ENCODE measurements around the gene DNAH5. TPM values are rescaled to one million over a fixed set of nuclear protein-coding genes. Genes with fewer than 3 reads are reported as not detected.

DNAH5 gene
- total RNA-seq, 1 donor from 2014 or later = not detected

- Mint-ChIP-seq H3K4me3 (ENCODE audit: low read depth) (no peak overlapping the region), H3K4me1 (ENCODE audit: low read depth) (no peaks in the 10 kb centered on the region), H3K9me3 (peaks cover 24% of the 10 kb centered on the region), H3K27me3 (ENCODE audit: low read depth) (no peaks in the 10 kb centered on the region), H3K36me3 (ENCODE audit: low read depth) (no peaks in the 10 kb centered on the region), H3K27ac (no peak overlapping the region)
- intact Hi-C loops (cut with micrococcal nuclease) = no loop called here
- DNase-seq (ENCODE audit: low spot score) = no peak
These were observed 213.3 kb downstream of the DNAH5 start for GRCh38 chr5:13731121-13731628.

GRCh38 chr5:13708906-13709305 lies 235.6 kb downstream of the DNAH5 start:
- peaks cover 36% of the 10 kb centered on the region for H3K9me3 Mint-ChIP-seq
- DNase-seq (ENCODE audit: low spot score) = no peak
- no peak overlapping the region for H3K27ac Mint-ChIP-seq
- no peaks in the 10 kb centered on the region for H3K36me3 Mint-ChIP-seq (ENCODE audit: low read depth)
- intact Hi-C loops (cut with micrococcal nuclease) = no loop called here
- H3K4me1 Mint-ChIP-seq (ENCODE audit: low read depth) = no peaks in the 10 kb centered on the region
- H3K4me3 Mint-ChIP-seq (ENCODE audit: low read depth) = no peak overlapping the region
- H3K27me3 Mint-ChIP-seq (ENCODE audit: low read depth) = no peaks in the 10 kb centered on the region

- DNase-seq (ENCODE audit: low spot score) = no peak
- no peak overlapping the region for H3K4me3 Mint-ChIP-seq (ENCODE audit: low read depth)
- no peaks in the 10 kb centered on the region for H3K36me3 Mint-ChIP-seq (ENCODE audit: low read depth)
- no peaks in the 10 kb centered on the region for H3K4me1 Mint-ChIP-seq (ENCODE audit: low read depth)
- no peaks in the 10 kb centered on the region for H3K27me3 Mint-ChIP-seq (ENCODE audit: low read depth)
- H3K27ac Mint-ChIP-seq = no peak overlapping the region
- H3K9me3 Mint-ChIP-seq = peaks cover 38% of the 10 kb centered on the region
- intact Hi-C loops (cut with micrococcal nuclease) = no loop called here
These were observed 236.1 kb downstream of the DNAH5 start for GRCh38 chr5:13708432-13708831.

DNA sequence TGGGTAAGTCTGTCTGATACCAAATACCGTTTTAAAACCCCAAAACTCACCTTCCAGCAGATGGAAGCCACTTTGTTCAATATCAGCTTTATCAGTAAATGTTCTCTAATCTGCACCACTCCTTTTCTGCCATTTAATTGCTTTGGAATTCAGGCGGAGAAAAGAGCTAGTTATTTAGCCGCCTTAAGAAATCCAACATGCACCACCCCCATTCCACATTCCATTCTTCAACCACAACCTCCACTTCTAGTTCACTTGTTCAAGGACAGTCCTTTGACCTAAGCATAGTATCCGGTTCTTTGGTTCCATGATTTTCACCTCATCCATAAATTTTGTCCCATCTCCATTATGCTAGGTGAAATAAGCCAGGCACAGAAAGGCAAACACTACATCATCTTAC lies 240.1 kb downstream of the DNAH5 start:
- no peak for DNase-seq (ENCODE audit: low spot score)
- no peak overlapping the region for H3K27ac Mint-ChIP-seq
- intact Hi-C loops (cut with micrococcal nuclease) = no loop called here
- H3K27me3 Mint-ChIP-seq (ENCODE audit: low read depth) = no peaks in the 10 kb centered on the region
- H3K9me3 Mint-ChIP-seq = peaks cover 25% of the 10 kb centered on the region
- H3K4me1 Mint-ChIP-seq (ENCODE audit: low read depth) = no peaks in the 10 kb centered on the region
- no peak overlapping the region for H3K4me3 Mint-ChIP-seq (ENCODE audit: low read depth)
- no peaks in the 10 kb centered on the region for H3K36me3 Mint-ChIP-seq (ENCODE audit: low read depth)

GRCh38 chr5:13700626-13701025 lies 243.9 kb downstream of the DNAH5 start:
- no peaks in the 10 kb centered on the region for H3K4me1 Mint-ChIP-seq (ENCODE audit: low read depth)
- intact Hi-C loops (cut with micrococcal nuclease) = no loop called here
- no peaks in the 10 kb centered on the region for H3K27me3 Mint-ChIP-seq (ENCODE audit: low read depth)
- H3K9me3 Mint-ChIP-seq = peaks cover 25% of the 10 kb centered on the region
- H3K36me3 Mint-ChIP-seq (ENCODE audit: low read depth) = no peaks in the 10 kb centered on the region
- H3K27ac Mint-ChIP-seq = no peak overlapping the region
- DNase-seq (ENCODE audit: low spot score) = no peak
- no peak overlapping the region for H3K4me3 Mint-ChIP-seq (ENCODE audit: low read depth)

- intact Hi-C loops (cut with micrococcal nuclease) = no loop called here
- DNase-seq (ENCODE audit: low spot score) = no peak
- Mint-ChIP-seq H3K9me3 (peaks cover 15% of the 10 kb centered on the region), H3K4me1 (ENCODE audit: low read depth) (no peaks in the 10 kb centered on the region), H3K27ac (no peak overlapping the region), H3K4me3 (ENCODE audit: low read depth) (no peak overlapping the region), H3K36me3 (ENCODE audit: low read depth) (no peaks in the 10 kb centered on the region), H3K27me3 (ENCODE audit: low read depth) (no peaks in the 10 kb centered on the region)
These were observed 245.6 kb downstream of the DNAH5 start for GRCh38 chr5:13698885-13699284.

- H3K4me1 Mint-ChIP-seq (ENCODE audit: low read depth) = no peaks in the 10 kb centered on the region
- H3K4me3 Mint-ChIP-seq (ENCODE audit: low read depth) = no peak overlapping the region
- H3K36me3 Mint-ChIP-seq (ENCODE audit: low read depth) = no peaks in the 10 kb centered on the region
- H3K27me3 Mint-ChIP-seq (ENCODE audit: low read depth) = no peaks in the 10 kb centered on the region
- intact Hi-C loops (cut with micrococcal nuclease) = no loop called here
- no peak for DNase-seq (ENCODE audit: low spot score)
- no peak overlapping the region for H3K27ac Mint-ChIP-seq
- H3K9me3 Mint-ChIP-seq = peaks cover 10% of the 10 kb centered on the region
These were observed 249.3 kb downstream of the DNAH5 start for GRCh38 chr5:13695076-13695712.

- DNase-seq (ENCODE audit: low spot score) = no peak
- intact Hi-C loops (cut with micrococcal nuclease) = no loop called here
- Mint-ChIP-seq H3K27ac (no peak overlapping the region), H3K4me1 (ENCODE audit: low read depth) (no peaks in the 10 kb centered on the region), H3K4me3 (ENCODE audit: low read depth) (no peak overlapping the region), H3K36me3 (ENCODE audit: low read depth) (no peaks in the 10 kb centered on the region), H3K9me3 (peaks cover 21% of the 10 kb centered on the region), H3K27me3 (ENCODE audit: low read depth) (no peaks in the 10 kb centered on the region)
These were observed 252.3 kb downstream of the DNAH5 start for GRCh38 chr5:13692172-13692571.

GRCh38 chr5:13676531-13676930 lies 268.0 kb downstream of the DNAH5 start:
- Mint-ChIP-seq H3K4me3 (ENCODE audit: low read depth) (no peak overlapping the region), H3K36me3 (ENCODE audit: low read depth) (no peaks in the 10 kb centered on the region), H3K4me1 (ENCODE audit: low read depth) (no peaks in the 10 kb centered on the region), H3K27ac (no peak overlapping the region), H3K9me3 (peaks cover 20% of the 10 kb centered on the region), H3K27me3 (ENCODE audit: low read depth) (no peaks in the 10 kb centered on the region)
- intact Hi-C loops (cut with micrococcal nuclease) = no loop called here
- no peak for DNase-seq (ENCODE audit: low spot score)

GRCh38 chr5:13674391-13674790 lies 270.1 kb downstream of the DNAH5 start:
- Mint-ChIP-seq H3K27me3 (ENCODE audit: low read depth) (no peaks in the 10 kb centered on the region), H3K4me3 (ENCODE audit: low read depth) (no peak overlapping the region), H3K27ac (no peak overlapping the region), H3K4me1 (ENCODE audit: low read depth) (no peaks in the 10 kb centered on the region), H3K36me3 (ENCODE audit: low read depth) (no peaks in the 10 kb centered on the region), H3K9me3 (peaks cover 20% of the 10 kb centered on the region)
- DNase-seq (ENCODE audit: low spot score) = no peak
- intact Hi-C loops (cut with micrococcal nuclease) = no loop called here

GRCh38 chr5:13673511-13673910 lies 271.0 kb downstream of the DNAH5 start:
- Mint-ChIP-seq H3K27me3 (ENCODE audit: low read depth) (no peaks in the 10 kb centered on the region), H3K36me3 (ENCODE audit: low read depth) (no peaks in the 10 kb centered on the region), H3K4me3 (ENCODE audit: low read depth) (no peak overlapping the region), H3K9me3 (peaks cover 22% of the 10 kb centered on the region), H3K4me1 (ENCODE audit: low read depth) (no peaks in the 10 kb centered on the region), H3K27ac (no peak overlapping the region)
- intact Hi-C loops (cut with micrococcal nuclease) = no loop called here
- DNase-seq (ENCODE audit: low spot score) = no peak

- no peak for DNase-seq (ENCODE audit: low spot score)
- Mint-ChIP-seq H3K36me3 (ENCODE audit: low read depth) (no peaks in the 10 kb centered on the region), H3K27me3 (ENCODE audit: low read depth) (no peaks in the 10 kb centered on the region), H3K9me3 (peaks cover 12% of the 10 kb centered on the region), H3K4me3 (ENCODE audit: low read depth) (no peak overlapping the region), H3K4me1 (ENCODE audit: low read depth) (no peaks in the 10 kb centered on the region), H3K27ac (no peak overlapping the region)
- intact Hi-C loops (cut with micrococcal nuclease) = no loop called here
These were observed 280.1 kb downstream of the DNAH5 start for GRCh38 chr5:13664377-13664776.

- Mint-ChIP-seq H3K4me3 (ENCODE audit: low read depth) (no peak overlapping the region), H3K9me3 (peaks cover 9% of the 10 kb centered on the region), H3K27me3 (ENCODE audit: low read depth) (no peaks in the 10 kb centered on the region), H3K27ac (no peak overlapping the region), H3K36me3 (ENCODE audit: low read depth) (no peaks in the 10 kb centered on the region), H3K4me1 (ENCODE audit: low read depth) (no peaks in the 10 kb centered on the region)
- intact Hi-C loops (cut with micrococcal nuclease) = no loop called here
- DNase-seq (ENCODE audit: low spot score) = no peak
These were observed 281.9 kb downstream of the DNAH5 start for GRCh38 chr5:13662626-13663025.

DNA sequence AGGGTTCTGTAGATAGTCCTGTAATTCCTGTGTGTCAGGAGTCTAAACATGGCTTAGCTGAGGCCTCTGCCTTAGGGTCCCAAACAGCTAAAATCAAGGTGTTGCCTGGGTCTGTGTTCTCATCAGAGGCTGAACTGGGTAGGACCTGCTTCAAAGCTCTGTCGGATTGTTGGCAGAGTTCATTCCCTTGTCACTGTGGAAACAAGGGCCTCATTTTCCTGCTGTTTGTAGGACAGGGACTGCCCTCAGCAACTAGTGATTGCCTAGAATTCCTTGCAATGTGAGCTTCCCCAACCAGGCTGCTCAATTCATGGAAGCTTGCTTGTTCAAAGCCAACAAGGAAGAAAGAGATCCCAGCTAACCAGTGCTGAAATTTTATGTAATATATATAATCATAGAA lies 283.2 kb downstream of the DNAH5 start:
- no peak for DNase-seq (ENCODE audit: low spot score)
- H3K27ac Mint-ChIP-seq = no peak overlapping the region
- no peaks in the 10 kb centered on the region for H3K4me1 Mint-ChIP-seq (ENCODE audit: low read depth)
- no peaks in the 10 kb centered on the region for H3K27me3 Mint-ChIP-seq (ENCODE audit: low read depth)
- no peaks in the 10 kb centered on the region for H3K36me3 Mint-ChIP-seq (ENCODE audit: low read depth)
- intact Hi-C loops (cut with micrococcal nuclease) = no loop called here
- H3K9me3 Mint-ChIP-seq = peaks cover 9% of the 10 kb centered on the region
- no peak overlapping the region for H3K4me3 Mint-ChIP-seq (ENCODE audit: low read depth)
